ENCODE results near the gene DPAGT1.
"Not testable (repeated sequence)": the region's sequence is repeated elsewhere in the genome, so short reads cannot be mapped to it uniquely, and the experiment has no call there.

The DPAGT1 gene

DNA sequence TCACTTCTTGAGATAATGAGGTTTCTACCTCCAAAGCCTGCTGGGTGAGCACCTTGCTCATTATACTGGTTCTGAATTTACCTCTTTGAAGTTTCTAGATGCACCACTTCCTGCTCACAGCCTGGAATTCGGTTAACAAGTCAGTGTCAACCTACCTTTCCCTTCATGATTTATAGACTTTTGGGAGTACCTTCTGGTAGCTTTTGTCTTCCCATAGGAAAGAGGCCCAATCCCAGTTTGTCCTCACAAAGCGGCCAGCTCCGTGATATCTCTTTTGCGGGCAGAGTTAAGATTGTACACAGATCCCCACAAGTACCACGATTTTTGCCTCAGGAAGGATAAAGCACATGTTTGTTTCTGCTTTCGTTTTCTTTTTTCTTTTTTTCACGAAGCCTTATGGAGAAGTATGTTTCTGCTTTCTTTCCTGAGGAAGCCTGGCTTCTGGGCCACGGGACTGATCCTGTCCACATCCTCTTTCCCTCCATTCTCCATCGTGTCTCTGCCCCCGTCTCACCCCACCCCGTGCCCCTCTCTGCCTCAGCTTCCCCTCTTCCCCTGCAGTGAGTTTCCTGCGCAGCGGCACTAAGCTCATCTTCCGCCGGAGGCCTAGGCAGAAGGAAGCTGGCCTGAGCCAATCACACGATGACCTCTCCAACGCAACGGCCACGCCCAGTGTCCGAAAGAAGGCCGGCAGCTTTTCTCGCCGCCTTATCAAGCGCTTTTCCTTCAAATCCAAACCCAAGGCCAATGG lies 14.0 kb upstream of the DPAGT1 start:
- no peak for DNase-seq

GRCh38 chr11:119114351-119114750 lies 12.7 kb upstream of the DPAGT1 start:
- DNase-seq = no peak

DNA sequence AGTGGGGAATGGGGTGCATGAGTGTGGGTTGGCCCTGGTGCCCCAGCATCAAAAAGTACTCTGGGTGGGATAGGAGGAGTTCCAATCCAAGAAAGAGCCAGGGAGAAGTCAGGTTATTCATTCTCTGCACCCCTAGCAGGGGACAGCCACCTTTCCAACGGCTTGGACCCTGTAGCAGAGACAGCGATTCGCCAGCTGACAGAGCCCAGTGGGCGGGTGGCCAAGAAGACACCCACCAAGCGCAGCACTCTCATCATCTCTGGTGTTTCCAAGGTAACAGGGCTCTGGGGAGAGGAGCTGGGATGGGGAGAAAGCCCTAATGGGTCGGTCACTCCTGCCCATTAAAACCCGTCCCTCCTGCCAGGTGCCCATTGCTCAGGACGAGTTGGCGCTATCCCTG lies 12.1 kb upstream of the DPAGT1 start:
- no peak for DNase-seq

- DNase-seq = no peak
Observed at GRCh38 chr11:119112314-119113020, 10.8 kb upstream of the DPAGT1 start.

DNA sequence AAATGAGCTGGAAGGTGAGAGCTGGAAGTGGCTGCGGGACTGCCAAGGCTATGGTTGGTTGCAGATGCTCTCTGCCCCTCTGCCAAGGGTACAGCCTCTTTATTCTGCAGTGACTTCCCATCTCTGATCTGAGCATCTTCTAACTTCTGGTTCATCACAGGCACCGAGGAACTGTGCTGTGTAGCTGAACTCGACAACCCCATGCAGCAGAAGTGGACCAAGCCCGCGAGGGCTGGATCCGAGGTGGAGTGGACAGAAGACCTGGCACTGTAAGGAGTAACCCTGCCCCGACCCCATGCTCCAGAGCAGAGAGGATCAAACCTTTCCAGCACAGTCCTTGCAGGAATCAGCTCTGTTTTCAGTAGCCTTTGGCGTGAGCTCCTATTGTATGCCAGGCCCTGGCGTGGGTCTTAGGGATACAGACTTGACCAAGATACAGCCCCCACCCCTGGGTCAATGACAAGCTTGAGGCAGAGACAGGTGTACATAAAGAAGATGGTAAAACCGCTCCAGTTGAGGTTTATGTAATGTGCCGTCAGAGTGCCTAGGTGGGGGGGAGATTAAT lies 9.8 kb upstream of the DPAGT1 start:
- no peak for DNase-seq

DNA sequence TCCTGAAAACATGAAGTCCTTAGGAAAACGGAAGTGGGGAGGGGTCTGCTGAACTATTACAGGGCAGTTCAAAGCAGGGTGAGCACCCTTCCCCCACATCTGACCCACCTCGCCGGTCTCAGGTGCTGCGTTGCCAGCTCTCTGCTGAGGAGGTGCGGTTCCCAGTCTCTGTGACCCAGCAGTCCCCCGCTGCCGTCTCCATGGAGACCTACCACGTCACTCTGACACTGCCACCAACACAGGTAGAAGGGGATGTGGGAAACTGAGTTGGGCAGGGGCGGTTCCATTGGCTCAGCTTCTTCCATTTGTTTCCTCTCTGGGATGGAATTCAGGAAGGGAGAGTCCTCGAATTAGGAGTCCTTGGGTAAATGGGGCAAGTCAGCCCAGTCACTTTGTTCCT lies 8.8 kb upstream of the DPAGT1 start:
- DNase-seq = no peak

- no peak for DNase-seq
Observed at GRCh38 chr11:119109843-119110242, 8.2 kb upstream of the DPAGT1 start.

DNA sequence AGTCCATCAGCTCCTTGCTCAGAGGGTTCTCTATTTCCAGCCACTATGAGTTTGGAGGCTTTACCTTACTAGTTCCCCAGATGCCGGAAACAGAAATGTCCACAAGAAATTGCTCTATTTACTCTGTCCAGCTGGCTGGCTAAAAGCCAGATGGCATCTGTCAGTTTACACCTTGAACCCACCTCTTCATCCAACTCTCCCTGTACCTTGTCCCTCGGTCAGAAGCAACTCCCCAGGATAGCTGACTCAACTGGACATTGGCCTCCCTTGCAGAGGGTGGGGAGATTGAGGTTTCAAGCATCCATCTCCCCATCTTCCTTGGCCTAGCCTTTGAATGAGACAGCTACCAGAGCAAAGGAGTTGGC lies 7.2 kb upstream of the DPAGT1 start:
- no peak for DNase-seq

DNA sequence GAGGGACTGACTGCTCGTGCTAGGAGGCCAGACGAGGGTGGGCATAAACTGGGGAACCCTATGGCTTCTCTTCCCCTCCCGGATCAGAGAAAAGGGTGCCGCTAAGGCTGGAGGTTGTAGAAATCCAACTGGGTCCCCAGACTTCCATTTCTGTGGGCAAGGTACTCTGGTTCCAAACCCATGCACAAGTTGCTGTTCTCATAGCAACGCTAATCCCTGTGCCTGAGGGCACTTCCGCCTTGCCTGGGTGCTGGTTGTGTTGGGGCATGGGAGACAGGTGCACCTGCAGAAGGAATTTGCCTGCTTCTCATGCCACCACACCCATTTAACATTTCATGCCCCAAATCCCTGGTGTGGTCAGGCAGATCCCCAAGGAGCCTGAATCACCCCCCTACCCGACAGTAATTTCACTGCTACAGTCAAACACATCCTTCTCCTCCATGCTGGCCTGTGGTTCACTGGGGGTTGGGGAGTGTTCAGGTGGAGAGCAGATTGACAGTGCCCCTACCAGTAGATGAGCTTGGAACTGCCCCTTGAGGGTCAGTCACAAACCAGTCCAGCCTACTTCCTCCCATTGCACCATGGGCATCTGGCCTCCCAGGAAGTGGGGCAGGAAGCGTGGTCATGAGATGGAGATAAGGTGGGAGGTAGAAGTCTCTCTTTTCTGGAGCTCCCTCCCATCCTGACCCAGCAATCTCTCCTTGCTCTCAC lies 6.6 kb upstream of the DPAGT1 start:
- DNase-seq = no peak

DNA sequence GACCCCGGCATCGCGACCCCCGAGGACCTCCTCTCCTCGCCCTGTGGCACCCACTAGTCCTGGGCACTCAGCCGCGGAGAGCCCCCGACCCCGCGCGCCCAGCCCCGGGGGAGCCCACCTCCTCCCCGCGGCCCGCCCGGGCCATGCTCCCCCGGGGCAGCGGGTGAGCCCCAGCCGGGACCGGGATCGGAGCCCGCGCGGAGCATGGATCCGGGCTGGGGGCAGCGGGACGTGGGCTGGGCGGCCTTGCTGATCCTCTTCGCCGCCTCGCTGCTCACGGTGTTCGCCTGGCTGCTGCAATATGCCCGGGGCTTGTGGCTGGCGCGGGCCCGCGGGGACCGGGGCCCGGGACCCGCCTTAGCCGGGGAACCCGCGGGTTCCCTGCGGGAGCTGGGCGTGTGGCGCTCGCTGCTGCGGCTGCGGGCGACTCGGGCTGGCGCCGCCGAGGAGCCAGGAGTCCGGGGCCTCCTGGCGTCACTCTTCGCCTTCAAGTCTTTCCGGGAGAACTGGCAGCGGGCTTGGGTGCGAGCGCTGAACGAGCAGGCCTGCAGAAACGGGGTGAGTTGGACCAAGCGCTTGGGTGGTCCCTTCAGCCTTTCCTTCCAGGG lies 6.0 kb upstream of the DPAGT1 start:
- DNase-seq = no peak

DNA sequence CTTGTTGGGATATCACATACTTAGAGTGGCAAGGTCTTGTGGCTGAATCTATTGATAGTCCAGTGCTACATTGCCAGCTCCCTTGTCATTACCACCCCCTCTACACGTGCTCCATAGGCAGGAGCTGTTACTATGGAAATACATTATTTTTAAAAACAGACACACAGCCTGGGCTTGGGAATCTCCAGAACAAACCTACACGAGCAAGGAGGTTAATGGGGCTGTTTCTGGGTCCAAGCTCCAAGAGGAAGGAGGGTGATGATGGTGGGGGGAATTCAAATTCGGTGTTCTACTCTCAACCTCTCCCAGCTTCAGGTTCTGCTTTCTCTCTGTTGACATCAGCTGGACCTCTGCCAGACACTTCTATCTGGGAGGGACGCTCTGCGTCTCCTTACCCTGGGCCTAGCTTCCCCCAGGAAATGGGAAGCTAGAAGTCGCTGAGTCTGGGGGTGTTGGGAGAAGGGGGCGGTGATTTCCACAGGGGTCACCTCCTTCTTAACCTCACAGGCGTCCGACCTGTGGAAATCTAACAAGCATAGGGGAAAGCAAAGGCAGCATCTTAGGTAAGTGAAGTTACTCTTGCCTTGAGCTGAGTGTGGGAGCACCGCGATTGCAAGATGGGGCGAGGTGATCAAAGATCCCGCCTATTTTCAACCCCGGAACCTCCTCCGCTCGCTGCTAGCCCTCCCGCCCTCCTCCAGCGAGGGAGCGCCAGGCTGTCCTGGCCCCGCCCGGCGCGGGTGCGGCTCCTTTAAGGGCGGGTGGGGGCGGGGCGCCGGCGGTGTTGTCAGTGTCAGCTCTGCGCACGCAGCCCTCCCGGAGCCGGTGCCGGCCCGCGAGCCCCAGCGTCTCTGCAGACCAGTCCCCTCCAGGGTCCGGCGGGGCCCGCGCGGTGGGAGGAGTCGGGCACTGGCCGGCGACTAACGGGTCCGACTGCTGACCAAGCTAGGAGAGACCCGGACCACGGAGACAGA lies 5.2 kb upstream of the DPAGT1 start, which contains the start of gene C2CD2L:
Gene C2CD2L (plus strand): TSS at position 781 of the 974 bp plus-strand sequence. CDS start 398 bp downstream, outside the sequence.
- peak; percentile 81 to 85 for DNase-seq

DNA sequence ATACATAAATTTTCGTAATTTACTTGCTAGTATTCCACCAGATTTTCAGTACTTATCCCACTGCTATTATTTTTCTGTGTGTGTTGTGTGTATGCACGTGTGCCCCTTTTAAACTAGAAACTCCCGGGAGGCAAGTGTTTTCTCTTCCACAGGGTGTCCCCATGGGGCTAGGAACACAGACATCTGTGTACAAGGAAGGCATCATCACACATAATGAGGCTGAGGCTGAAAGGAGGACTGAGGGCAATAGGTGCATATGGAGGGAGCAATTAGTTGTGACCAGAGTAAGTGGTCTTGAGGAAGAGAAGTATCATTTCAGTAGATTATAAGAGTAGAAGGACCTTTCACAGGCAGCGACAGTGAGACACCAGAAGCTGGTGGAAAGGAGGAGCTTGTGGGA lies 2.1 kb upstream of the DPAGT1 start:
- DNase-seq = no peak

- DNase-seq = not testable (repeated sequence)
Observed at GRCh38 chr11:119103161-119103664, 1.6 kb upstream of the DPAGT1 start.

GRCh38 chr11:119100994-119101758 lies 477 bp downstream of the DPAGT1 start:
- DNase-seq = no peak

GRCh38 chr11:119100246-119100970 lies 1.2 kb downstream of the DPAGT1 start:
- no peak for DNase-seq

DNA sequence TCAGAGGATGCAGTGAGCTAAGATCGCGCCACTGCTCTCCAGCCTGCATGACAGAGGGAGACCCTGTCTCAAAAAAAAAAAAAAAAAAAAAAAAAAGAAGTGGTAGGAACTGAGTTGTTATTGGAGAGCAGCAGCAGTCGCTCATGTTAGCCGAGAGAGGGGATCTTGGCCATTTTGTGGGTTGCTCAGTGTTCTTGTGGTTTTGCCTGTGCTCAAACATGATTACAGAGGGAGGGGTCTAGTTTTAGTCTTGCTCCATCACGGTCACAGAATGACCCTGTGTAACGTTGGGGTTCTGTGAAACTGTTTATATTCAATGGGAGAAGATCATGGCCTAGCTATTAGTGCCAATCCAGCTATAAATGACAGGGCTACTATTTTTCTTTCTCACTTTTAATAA lies 1.9 kb downstream of the DPAGT1 start:
- DNase-seq = no peak

DNA sequence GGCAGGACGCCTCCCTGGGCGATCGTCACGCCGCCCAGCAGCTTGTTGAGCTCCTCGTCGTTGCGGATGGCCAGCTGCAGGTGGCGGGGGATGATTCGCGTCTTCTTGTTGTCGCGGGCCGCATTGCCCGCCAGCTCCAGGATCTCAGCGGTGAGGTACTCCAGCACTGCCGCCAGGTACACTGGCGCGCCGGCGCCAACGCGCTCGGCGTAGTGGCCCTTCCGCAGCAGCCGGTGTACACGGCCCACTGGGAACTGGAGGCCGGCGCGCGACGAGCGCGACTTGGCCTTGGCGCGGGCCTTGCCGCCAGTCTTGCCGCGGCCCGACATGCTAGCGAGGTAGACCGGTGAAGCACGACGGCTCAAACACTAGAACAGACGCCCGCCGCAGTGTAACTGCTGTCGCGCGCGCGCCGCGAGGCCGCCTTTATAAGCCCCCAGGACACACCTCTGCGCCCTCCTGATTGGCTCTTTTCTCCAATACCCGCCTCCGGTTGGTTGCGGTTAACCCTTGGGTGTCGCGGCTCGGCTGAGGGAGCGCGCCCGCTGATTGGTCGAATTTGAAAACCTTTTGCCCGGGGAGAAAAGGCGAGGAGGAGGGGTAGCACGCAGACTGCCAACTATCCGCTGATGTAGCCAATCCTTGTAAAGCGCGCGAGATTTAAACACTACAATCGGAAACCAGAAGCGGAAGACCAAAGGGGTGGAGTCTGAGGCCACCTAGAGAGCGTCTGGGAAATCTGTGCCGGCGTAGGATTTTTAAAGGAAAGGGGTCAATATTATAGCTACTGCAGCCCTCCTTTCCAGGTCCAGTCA lies 6.4 kb downstream of the DPAGT1 start:
- peak; percentile 99 for DNase-seq

- peak in 1 of 2 experiments; percentile 17 for DNase-seq
Observed at GRCh38 chr11:119094816-119095065, 6.9 kb downstream of the DPAGT1 start.

Measured in activated CD4-positive, alpha-beta T cell treated with anti-CD3 and anti-CD28 coated beads, Interleukin-2, amount 50 U/mL, for 4 hours (primary cell).